Activated CD8-positive, alpha-beta memory T cell treated with anti-CD3 and anti-CD28 coated beads, Interleukin-2, amount 50 U/mL, for 1 hour (primary cell): ENCODE measurements around the gene HLA-DOB.

ENCODE experiments used
- DNase-seq: peaks from one replicate; pipeline ENCODE4 v3.0.0-alpha.2; 2020; ENCODE audit errors: extremely low read depth

The HLA-DOB gene

GRCh38 chr6:32816746-32817204 is at the start of gene HLA-DOB:
Gene HLA-DOB, minus strand, starts transcription at chr6:32817002. Its CDS starts 51 bp downstream, at chr6:32816951.
- DNase-seq, result no peak

- DNase-seq, result no peak
Measured at GRCh38 chr6:32865724-32866443, 49.1 kb upstream of the HLA-DOB start.

GRCh38 chr6:32862725-32863124 is 45.9 kb upstream of the HLA-DOB start:
- DNase-seq, result no peak

- no peak for DNase-seq
Measured at GRCh38 chr6:32860674-32861073, 43.9 kb upstream of the HLA-DOB start.

GRCh38 chr6:32858194-32858593 is 41.4 kb upstream of the HLA-DOB start:
- no peak for DNase-seq

GRCh38 chr6:32857156-32857891 is 40.5 kb upstream of the HLA-DOB start:
- no peak for DNase-seq

- DNase-seq, result no peak
Measured at GRCh38 chr6:32855467-32856174, 38.8 kb upstream of the HLA-DOB start.

GRCh38 chr6:32854376-32855178 is 37.8 kb upstream of the HLA-DOB start:
- DNase-seq, result no peak

- DNase-seq, result peak; percentile 88
Measured at GRCh38 chr6:32853541-32854375, 37.0 kb upstream of the HLA-DOB start, which contains the start of the genes PSMB9 and TAP1. Gene PSMB9, plus strand, starts transcription at chr6:32854192. Its CDS starts 38 bp downstream, at chr6:32854230. Gene TAP1, minus strand, starts transcription at chr6:32853704. Its CDS starts 68 bp downstream, at chr6:32853636.

GRCh38 chr6:32852844-32853540 is 36.2 kb upstream of the HLA-DOB start:
- DNase-seq, result no peak

GRCh38 chr6:32852018-32852843 is 35.4 kb upstream of the HLA-DOB start:
- DNase-seq, result no peak

- DNase-seq, result no peak
Measured at GRCh38 chr6:32851025-32851424, 34.2 kb upstream of the HLA-DOB start.

- DNase-seq, result no peak
Measured at GRCh38 chr6:32849126-32849525, 32.3 kb upstream of the HLA-DOB start.

GRCh38 chr6:32847795-32848194 is 31.0 kb upstream of the HLA-DOB start:
- no peak for DNase-seq

GRCh38 chr6:32847004-32847403 is 30.2 kb upstream of the HLA-DOB start:
- no peak for DNase-seq

GRCh38 chr6:32845384-32845884 is 28.6 kb upstream of the HLA-DOB start:
- DNase-seq, result no peak

GRCh38 chr6:32844839-32845383 is 28.1 kb upstream of the HLA-DOB start:
- DNase-seq, result no peak
